Breast epithelium (tissue), 4 donors: ENCODE data around the gene ADARB1. TPM values are rescaled to one million over a fixed set of nuclear protein-coding genes. Genes with fewer than 3 reads are reported as not detected.

Source experiments
- DNase-seq, 2 donors: peaks; one replicate each; pipeline ENCODE4 v3.0.0-alpha.2; 2019; ENCODE audit warnings: low spot score in 2 of 2
- H3K27ac ChIP-seq, 2 donors: fragments of 200-600 bp; sonication (generic) in 1 of 2; one replicate each; pipeline ENCODE4 v1.5.1; 2016 to 2019; ENCODE audit warnings: mild to moderate bottlenecking in 1 of 2
- H3K27me3 ChIP-seq, 2 donors: fragments of 200-600 bp; sonication (generic) in 1 of 2; one replicate each; pipeline versions ENCODE4 v1.5.1 to v1.6.0; 2017 to 2019; ENCODE audit warnings: control low read depth in 1 of 2, mild to moderate bottlenecking in 1 of 2
- H3K36me3 ChIP-seq: fragments of 200-600 bp; one replicate; pipeline ENCODE4 v1.5.1; 2019
- H3K4me1 ChIP-seq, 2 donors: fragments of 200-600 bp; sonication (generic); one replicate each; pipeline ENCODE4 v1.5.1; 2016 to 2019; ENCODE audit warnings: control low read depth in 1 of 2
- H3K4me3 ChIP-seq, 3 donors: fragments of 200-600 bp; sonication (generic); 1 replicate in 2 of 3; 2 replicates in 1 of 3; pipeline ENCODE4 v1.5.1; 2016 to 2019; ENCODE audit warnings: mild to moderate bottlenecking in 3 of 3, moderate library complexity in 2 of 3
- H3K9me3 ChIP-seq, 2 donors: fragments of 200-600 bp; sonication (generic) in 1 of 2; one replicate each; pipeline ENCODE4 v1.5.1; 2016 to 2019; ENCODE audit warnings: control low read depth in 1 of 2
- CTCF ChIP-seq, 3 donors: fragments of 450-650 bp; IDR thresholded peaks; one replicate each; pipeline ENCODE4 v1.5.1; 2016 to 2017; ENCODE audit warnings: antibody characterized with exemption in 3 of 3, mild to moderate bottlenecking in 3 of 3, moderate library complexity in 3 of 3
- POLR2A ChIP-seq: fragments of 450-650 bp; IDR thresholded peaks from one replicate; pipeline ENCODE4 v1.6.1; 2016; ENCODE audit warnings: antibody characterized with exemption, mild to moderate bottlenecking, moderate library complexity
- POLR2AphosphoS5 ChIP-seq, 3 donors: sonication (generic); formaldehyde crosslinking; IDR thresholded peaks; one replicate each; pipeline ENCODE4 v1.6.1; 2017; ENCODE audit warnings: antibody characterized with exemption in 3 of 3
- intact Hi-C: fragments of 100-400 bp; cut with DNase I; formaldehyde crosslinking; loops from one replicate; pipeline ENCODE4 v1.15.1; 2023; ENCODE audit warnings: low total_unique reads
- total RNA-seq, 3 donors: library from RNA; depleted of rRNA; stranded (reverse); fragments of >200 nt; gene quantifications; one replicate each; pipeline ENCODE4 v1.1.0, GENCODE V29; 2016

The ADARB1 gene
- total RNA-seq, 3 donors from 2014 or later, result 19.9 to 21.3 (median 20.0) TPM

- no peaks in the 10 kb centered on the region for H3K9me3 ChIP-seq
- no peak overlapping the region for H3K27ac ChIP-seq
- H3K27me3 ChIP-seq, result no peaks in the 10 kb centered on the region
- intact Hi-C loops, result no loop called here
- TF ChIP-seq CTCF (IDR thresholded peaks at IDR 0.05) (no peak), POLR2A (no peak), POLR2AphosphoS5 (IDR thresholded peaks at IDR 0.05) (no peak)
- H3K36me3 ChIP-seq, result no peaks in the 10 kb centered on the region
- no peak overlapping the region for H3K4me3 ChIP-seq
- H3K4me1 ChIP-seq, result no peaks in the 10 kb centered on the region
- DNase-seq, result peak in 1 of 2 donors; percentile 45
These were observed 45.0 kb upstream of the ADARB1 start for GRCh38 chr21:45029298-45029947.

- DNase-seq, result peak in 1 of 2 donors; percentile 25
- Histone ChIP-seq H3K36me3 (no peaks in the 10 kb centered on the region), H3K4me1 (no peaks in the 10 kb centered on the region), H3K27ac (no peak overlapping the region), H3K9me3 (no peaks in the 10 kb centered on the region), H3K27me3 (no peaks in the 10 kb centered on the region), H3K4me3 (no peak overlapping the region)
- intact Hi-C loops, result no loop called here
- TF ChIP-seq POLR2AphosphoS5 (IDR thresholded peaks at IDR 0.05) (no peak), CTCF (IDR thresholded peaks at IDR 0.05) (no peak), POLR2A (no peak)
These were observed 44.3 kb upstream of the ADARB1 start for GRCh38 chr21:45029948-45030681.

GRCh38 chr21:45030682-45031570, 43.5 kb upstream of the ADARB1 start:
- intact Hi-C loops, result no loop called here
- no peak overlapping the region for H3K27ac ChIP-seq
- no peaks in the 10 kb centered on the region for H3K36me3 ChIP-seq
- no peaks in the 10 kb centered on the region for H3K27me3 ChIP-seq
- H3K4me3 ChIP-seq, result no peak overlapping the region
- no peaks in the 10 kb centered on the region for H3K9me3 ChIP-seq
- H3K4me1 ChIP-seq, result no peaks in the 10 kb centered on the region
- TF ChIP-seq CTCF (IDR thresholded peaks at IDR 0.05), result no peak
- no peak for TF ChIP-seq POLR2AphosphoS5 (IDR thresholded peaks at IDR 0.05)
- TF ChIP-seq POLR2A, result no peak
- peak in 1 of 2 donors; percentile 28 for DNase-seq

GRCh38 chr21:45031571-45032191, 42.7 kb upstream of the ADARB1 start:
- Histone ChIP-seq H3K36me3 (no peaks in the 10 kb centered on the region), H3K27me3 (no peaks in the 10 kb centered on the region), H3K9me3 (peaks cover 4 to 6% of the 10 kb centered on the region in 2 donors), H3K4me1 (no peaks in the 10 kb centered on the region), H3K27ac (no peak overlapping the region), H3K4me3 (no peak overlapping the region)
- TF ChIP-seq POLR2A (no peak), POLR2AphosphoS5 (IDR thresholded peaks at IDR 0.05) (no peak), CTCF (IDR thresholded peaks at IDR 0.05) (no peak)
- intact Hi-C loops, result no loop called here
- DNase-seq, result no peak
